Measurements from ENCODE around the gene ZNF24.

ZNF24 gene

GRCh38 chr18:35296060-35296459 is 48.2 kb downstream of the ZNF24 start:
- no peak for DNase-seq (ENCODE audit: low read depth in 2 of 2, low spot score in 1 of 2)

GRCh38 chr18:35291166-35291565 is 53.1 kb downstream of the ZNF24 start:
- no peak for DNase-seq (ENCODE audit: low read depth in 2 of 2, low spot score in 1 of 2)

- DNase-seq (ENCODE audit: low read depth in 2 of 2, low spot score in 1 of 2) = peak; percentile 92 to 93
These were observed 54.0 kb downstream of the ZNF24 start, which contains the start of gene ZSCAN30 for GRCh38 chr18:35290094-35290735. Gene ZSCAN30 (minus strand): TSS chr18:35290229. CDS start chr18:35264352, 25,877 bp downstream.

- no peak for DNase-seq (ENCODE audit: low read depth in 2 of 2, low spot score in 1 of 2)
These were observed 54.5 kb downstream of the ZNF24 start for GRCh38 chr18:35289727-35290093.

- no peak for DNase-seq (ENCODE audit: low read depth in 2 of 2, low spot score in 1 of 2)
These were observed 54.9 kb downstream of the ZNF24 start for GRCh38 chr18:35289293-35289692.

GRCh38 chr18:35284841-35285240 is 59.4 kb downstream of the ZNF24 start:
- DNase-seq (ENCODE audit: low read depth in 2 of 2, low spot score in 1 of 2) = no peak

GRCh38 chr18:35283923-35284794 is 60.1 kb downstream of the ZNF24 start:
- DNase-seq (ENCODE audit: low read depth in 2 of 2, low spot score in 1 of 2) = no peak

GRCh38 chr18:35282353-35282752 is 61.9 kb downstream of the ZNF24 start:
- DNase-seq (ENCODE audit: low read depth in 2 of 2, low spot score in 1 of 2) = no peak
